Measurements from ENCODE around the gene OR2A14.
"Not testable (repeated sequence)": the region's sequence is repeated elsewhere in the genome, so short reads cannot be mapped to it uniquely, and the experiment has no call there.

OR2A14 gene

DNA sequence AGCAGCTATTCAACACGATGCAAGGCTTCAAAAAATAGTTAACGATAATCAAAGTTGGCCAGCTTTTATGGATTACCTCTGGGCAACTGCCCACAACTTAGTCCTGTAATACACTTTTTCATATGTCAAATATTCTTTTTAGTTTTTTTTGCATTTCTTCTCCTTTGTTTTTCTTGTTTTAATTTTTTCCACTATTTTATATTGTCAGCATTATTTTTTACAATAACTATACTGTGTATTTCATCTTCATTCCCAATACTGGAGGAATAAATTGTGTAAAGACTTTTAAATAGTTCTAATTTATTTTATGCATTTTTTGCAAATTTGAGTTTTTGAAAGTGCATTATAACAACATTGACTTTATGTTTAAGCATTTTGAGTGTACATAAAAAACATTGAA is 41.8 kb downstream of the OR2A14 start:
- no peak for FAIRE-seq

GRCh38 chr7:144171594-144172350 is 48.8 kb downstream of the OR2A14 start:
- FAIRE-seq = not testable (repeated sequence)

- no peak for FAIRE-seq
Observed at GRCh38 chr7:144174613-144175012, 51.6 kb downstream of the OR2A14 start.

- not testable (repeated sequence) for FAIRE-seq
Observed at GRCh38 chr7:144178380-144179164, 55.6 kb downstream of the OR2A14 start.

- not testable (repeated sequence) for FAIRE-seq
Observed at GRCh38 chr7:144179165-144179479, 56.1 kb downstream of the OR2A14 start.

Data from endometrium (tissue), 2 donors.